GM18519 (cell line): Measurements from ENCODE around the gene AARS2.
A peak's percentile ranks its signal among the peaks of the same experiment; 100 is the strongest.
"Not testable (repeated sequence)": the region's sequence is repeated elsewhere in the genome, so short reads cannot be mapped to it uniquely, and the experiment has no call there.

Experiments
- ATAC-seq: cut with Tn5 transposase; IDR thresholded peaks from one replicate; pipeline ENCODE4 v1.9.1; 2021; ENCODE audit warnings: mild to moderate bottlenecking, moderate library complexity; ENCODE audit not compliant: unreplicated experiment, low FRiP score

AARS2 gene

DNA sequence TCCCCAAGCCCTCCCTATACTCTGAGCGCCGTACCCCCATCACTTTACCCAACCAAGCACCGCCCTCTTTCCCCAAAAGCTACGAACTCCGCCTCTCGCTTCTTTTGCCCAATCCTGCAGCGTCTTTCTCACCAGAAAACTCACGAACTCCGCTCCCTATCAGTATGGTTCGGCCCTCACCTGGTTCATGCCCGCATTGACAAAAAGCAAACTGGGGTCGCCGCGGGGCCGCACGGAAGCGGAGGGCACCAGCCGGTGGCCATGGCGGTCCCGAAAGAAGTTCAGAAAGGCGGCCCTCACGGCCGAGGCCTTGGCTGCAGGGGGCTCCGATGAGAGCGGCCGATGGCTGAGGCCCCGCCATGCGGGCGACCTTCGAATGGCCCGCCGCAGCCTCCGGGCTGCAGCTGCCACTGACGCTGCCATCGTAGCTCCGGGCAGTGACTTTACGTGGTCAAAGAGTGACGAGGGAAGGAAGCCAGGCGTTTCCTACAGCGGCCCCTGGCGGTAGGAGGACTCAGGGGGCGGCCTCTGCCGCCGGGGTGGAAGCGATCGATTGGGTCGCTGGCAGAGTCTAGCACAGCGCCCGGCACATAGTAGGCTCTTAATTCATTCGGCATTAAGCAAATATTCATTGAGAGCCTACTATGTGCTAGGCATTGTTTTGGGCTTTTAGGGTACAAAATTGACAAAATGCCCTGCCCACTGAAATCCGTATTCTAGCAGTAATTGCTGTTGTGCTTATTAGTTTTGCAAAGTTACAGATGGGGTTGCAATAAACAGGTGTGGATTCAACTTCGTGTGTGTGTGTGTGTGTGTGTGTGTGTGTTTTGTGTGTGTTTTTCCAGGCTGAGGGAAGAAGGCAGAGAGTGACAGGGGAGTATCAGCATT lies at the start of gene AARS2:
AARS2 (minus strand) TSS at position 447 of the 888 bp plus-strand sequence; CDS start at position 423, 24 bp downstream.
- ATAC-seq = peak; percentile 80

DNA sequence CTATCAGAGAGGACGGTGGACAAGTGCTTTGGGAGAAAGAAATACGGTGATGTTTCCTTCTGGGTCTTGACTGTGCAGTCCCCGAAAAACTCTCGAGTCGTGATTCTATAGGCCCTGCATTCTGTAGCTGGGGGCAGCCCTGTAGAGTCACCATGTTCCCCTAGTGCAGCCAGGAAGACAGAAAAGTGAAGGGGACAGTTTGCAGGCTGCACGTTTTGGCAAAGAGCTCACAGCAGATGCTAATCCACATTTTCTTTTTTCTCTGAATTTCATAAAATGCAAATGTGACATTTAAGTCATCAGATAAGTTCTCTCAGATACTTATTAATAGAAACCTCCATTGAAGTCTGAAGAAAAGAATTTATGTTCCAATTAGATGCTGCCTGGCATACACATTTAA lies 48.8 kb upstream of the AARS2 start:
- ATAC-seq = no peak

DNA sequence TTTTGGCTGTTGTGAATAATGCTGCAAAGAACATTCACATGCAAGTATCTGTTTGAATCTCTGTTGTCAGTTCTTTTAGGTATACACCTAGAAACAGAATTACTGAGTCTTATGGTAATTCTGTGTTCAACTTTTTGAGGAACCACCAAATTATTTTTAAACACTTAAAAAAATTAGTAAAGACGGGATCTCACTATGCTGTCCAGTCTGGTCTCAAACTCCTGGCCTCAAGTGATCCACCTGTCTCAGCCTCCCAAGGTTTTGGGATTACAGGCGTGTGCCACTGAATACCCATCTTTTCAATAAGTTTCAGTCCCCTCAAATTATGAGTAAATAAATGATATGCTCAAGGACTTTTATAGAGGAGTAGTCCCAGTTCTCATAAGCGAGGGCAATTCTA lies 46.8 kb upstream of the AARS2 start:
- ATAC-seq = no peak

DNA sequence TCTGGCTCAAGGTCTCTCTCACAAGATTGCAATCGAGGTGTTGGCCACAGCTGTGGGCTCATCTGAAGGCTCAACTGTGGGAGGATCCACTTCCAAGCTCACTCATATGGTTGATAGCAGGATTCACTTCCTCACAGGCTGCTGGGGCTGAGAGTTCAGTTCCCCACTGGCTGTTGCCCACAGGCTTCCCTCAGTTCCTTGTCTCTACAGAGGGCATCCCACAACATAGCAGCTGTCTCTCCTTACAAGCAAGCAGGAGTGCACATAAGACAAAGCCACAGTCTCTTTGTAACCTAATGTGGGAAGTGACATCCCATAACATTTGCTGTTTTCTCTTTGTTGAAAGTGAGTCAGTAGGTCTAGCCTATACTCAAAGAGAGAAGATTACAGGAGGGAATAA lies 43.3 kb upstream of the AARS2 start:
- no peak for ATAC-seq

DNA sequence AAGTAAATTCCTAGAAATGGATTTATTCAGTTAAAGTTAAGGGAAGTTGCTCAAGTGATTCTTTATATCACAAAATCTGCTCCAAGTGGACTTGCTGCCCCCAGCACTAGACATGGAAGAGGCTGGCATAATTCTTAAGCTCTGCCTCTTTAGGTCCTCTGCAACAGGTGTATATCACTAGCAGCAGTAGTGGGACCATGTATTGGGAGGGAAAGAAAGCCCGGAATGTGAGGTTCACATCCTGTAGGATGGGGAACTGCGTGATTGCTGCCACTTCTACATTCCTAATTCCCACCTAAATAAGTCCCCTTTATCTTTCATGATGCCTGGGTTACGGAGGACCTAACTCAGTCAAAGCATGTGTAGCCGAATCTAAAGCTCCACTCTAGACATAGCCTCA lies 42.5 kb upstream of the AARS2 start:
- ATAC-seq = no peak

DNA sequence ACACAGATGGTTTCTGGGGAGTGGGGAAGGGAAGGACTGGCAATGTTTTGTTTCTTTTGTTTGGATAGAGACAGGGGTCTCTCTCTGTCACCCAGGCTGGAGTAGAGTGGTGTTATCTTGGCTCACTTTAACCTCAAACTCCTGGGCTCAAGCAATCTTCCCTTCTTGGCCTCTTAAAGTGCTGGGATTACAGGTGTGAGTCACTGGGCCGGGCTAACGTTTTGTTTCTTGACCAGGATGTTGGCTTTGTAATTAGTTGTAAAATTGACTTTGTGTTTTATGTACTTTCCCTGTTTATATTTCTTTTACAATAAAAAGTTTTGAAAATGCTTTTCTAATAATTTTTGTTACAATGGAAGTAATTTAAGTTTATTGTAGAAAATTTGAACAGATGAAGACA lies 40.2 kb upstream of the AARS2 start:
- no peak for ATAC-seq

DNA sequence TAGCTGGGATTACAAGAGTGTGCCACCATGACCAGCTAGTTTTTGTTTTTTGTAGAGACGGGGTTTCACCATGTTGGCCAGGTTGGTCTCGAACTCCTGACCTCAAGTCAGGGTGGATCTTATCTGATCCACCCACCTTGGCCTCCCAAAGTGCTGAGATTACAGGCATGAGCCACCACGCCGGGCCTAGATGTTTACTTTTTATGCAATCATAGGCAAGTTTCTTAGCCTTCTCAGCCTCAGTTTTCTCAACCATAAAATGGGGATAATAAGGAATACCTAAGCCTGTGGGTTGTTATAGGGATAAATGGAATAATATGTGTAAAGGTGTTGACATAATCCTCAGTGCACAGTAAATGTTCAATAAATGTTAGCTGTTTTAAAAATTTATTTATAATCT lies 39.1 kb upstream of the AARS2 start:
- ATAC-seq = no peak

DNA sequence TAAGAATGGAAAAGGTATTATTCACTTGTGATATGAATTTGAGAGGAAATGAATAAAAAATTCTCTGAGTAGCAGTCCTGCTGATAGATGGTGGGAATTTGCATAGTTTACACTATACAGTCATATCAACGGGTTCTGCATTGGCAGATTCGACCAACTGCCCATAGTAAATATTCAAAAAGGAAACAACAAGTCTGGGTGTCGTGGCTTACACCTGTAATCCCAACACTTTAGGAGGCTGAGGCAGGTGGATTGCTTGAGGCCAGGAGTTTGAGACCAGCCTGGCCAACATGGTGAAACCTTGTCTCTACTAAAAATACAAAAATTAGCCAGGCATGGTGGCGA lies 37.5 kb upstream of the AARS2 start:
- not testable (repeated sequence) for ATAC-seq

DNA sequence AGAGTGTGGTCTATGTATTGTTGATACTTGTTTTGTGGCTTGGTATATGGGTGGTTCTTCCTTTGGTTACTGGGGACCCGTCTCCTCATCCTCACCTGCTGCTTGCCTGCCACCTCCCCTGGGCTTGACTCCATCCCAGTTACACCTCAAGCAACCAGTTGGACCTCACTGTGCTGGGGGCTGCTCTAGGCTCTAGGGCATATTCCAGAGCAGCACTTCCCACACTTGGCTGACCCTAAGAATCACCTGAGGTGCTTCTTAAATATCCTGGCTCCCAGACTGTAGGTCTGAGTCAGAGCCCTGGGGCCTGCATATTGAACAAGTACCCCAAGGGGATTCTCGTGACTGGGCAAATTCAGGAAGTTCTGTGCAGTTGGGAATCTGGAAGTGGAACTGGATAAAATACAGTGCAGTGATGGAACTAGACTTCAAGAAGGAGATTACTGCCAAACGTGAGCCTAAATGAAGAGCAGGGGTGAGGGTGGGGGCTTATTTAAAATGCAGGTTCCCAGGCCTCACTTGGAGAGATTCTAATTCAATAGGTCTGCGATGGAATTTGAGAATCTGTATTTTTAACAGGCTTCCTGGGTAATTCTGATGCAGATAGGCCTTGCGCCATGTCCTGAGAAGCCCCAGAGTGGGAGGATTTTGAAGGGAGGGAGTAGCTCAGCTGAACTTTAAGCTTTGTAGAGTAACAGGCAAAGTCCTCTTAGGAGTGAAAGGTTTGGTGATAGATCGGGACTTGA lies 36.9 kb upstream of the AARS2 start:
- no peak for ATAC-seq

DNA sequence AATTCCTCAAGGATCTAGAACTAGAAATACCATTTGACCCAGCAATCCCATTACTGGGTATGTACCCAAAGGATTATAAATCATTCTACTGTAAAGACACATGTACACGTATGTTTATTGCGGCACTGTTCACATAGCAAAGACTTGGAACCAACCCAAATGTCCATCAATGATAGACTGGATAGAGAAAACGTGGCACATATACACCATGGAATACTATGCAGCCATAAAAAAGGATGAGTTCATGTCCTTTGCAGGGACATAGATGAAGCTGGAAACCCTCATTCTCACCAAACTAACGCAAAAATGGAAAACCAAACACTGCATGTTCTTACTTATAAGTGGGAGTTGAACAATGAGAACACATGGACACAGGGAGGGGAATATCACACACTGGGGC lies 33.7 kb upstream of the AARS2 start:
- ATAC-seq = not testable (repeated sequence)

DNA sequence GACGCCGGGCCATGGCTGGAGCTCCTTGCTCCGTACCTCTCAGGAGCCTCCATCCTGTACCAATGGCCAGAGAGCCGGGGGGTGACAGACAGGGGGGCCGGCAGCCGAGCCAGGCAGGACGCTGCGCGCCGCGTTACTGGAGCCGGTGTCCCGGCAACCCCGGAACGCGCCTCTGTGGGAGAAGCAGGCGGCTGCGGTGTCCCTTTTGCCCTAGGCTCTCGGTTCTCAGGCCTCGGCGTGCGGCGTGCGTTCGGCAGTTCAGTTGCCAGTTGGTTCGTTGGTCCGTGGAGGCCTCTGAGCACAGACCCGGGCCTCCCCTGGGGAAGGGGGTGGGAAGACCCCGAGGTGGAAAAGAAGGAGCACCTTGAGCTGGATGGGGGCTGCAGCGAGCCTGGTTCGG lies 29.3 kb upstream of the AARS2 start, which contains the start of gene SPATS1:
SPATS1 (plus strand) TSS at position 162 of the 400 bp plus-strand sequence. CDS start 446 bp downstream, outside the sequence.
- ATAC-seq = no peak

DNA sequence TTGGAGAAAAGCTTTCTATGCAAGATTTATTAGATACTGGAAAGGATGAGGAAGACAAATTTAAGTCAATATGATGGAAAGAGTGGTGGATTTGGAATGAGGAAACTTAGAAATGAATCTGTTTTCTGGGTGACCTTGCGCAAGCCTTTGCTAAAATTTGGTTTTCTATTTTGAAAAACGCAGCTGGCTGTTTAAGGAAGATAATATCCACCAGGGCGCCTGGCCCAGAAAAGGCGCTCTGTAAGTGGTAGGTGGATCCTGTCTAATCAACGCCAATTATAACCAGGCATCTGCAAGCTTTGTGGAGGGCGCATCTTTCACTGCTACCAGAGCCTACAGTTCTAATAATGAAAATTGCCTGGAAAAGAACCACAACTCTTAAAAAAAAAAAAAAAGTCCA lies 28.9 kb upstream of the AARS2 start:
- no peak for ATAC-seq

DNA sequence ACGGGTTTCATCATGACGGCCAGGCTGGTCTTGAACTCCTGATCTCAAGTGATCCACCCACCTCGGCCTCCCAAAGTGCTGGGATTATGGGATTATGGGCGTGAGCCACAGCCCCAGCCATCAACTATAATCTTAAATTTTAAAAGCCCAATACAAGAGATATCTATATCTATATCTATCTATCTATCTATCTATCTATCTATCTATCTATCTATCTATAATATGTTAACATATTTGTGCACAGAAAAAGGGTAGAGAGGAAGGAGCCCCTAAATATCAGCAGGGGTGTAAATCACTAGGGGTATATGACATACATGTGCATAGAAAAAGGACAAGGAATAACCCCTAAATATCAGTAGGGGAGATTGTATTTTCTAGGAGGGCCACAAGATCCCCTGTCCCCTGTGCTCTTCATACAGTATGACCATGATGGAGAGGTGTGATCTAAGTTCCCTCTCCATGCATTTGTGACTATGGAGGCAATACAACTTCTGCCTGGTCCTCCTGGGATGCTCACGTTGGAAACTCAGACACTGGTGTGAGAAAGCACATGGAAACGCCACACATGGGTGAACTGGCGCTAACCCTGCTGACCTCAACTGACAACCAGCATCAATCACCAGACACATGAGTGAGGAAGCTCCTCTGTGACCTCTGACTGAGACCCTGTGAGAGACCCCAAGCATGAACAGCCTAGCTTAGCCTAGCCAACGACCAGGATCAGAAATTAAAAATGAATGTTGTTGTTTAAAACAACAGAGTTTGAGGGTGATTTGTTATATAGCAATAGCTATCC lies 28.1 kb upstream of the AARS2 start:
- no peak for ATAC-seq

DNA sequence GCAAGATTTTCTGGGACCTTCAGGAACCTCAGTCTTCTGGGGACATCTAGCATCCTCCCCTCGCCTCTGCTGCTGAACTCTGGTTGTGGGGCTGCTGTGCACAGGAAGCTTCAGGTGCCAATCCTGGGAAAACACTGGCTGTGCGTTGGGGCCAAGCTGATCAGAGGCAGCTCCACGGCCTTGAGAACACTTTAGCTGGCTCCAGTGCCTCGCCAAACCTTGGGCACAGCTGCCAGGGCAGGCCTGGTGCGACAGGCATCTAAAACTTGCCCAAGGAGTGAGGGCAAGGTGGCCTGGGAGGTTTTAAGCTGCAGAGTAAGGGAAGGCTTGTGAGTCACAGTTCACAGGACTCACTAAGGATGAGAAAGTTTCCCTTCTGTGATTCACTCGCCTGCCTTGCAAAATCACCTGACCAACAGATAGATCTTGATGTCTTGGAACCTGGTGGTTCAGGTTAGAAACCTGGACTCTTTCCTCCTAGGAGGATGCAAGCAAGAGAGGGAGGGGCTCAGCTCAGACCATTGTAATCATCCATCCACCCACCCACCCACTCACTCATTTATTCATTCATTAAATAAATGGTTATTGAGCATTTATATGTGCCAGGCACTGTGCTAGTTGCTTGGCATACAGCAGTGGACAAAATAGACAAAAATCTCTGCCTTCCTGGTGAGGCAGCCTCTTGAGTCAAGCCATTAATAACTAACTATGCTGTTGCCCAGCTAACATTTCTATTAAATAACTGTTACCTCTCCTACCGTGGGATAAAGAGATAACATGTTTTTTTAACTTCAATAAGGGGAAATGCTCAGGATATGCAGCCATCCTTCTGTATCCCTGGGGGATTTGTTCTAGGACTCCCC lies 26.8 kb upstream of the AARS2 start:
- no peak for ATAC-seq

DNA sequence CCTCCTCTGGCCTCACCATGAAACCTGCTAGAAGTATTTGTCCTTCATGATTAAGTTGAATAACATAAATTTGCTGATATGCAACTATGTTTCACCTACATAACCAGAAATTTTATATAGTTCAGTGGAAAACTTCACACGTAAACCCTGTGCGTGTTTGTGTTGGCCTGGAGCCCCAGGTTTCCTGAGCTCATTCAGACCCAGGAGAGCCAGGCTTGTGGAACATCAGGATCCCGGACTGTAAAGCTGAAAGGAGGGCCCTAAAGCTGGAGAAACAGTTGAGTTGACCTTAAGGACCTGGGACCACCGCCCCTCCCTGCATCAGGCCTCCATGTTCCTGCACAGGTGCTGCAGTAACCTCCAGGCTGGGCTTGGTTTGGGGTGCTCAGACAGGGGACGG lies 26.2 kb upstream of the AARS2 start:
- no peak for ATAC-seq

DNA sequence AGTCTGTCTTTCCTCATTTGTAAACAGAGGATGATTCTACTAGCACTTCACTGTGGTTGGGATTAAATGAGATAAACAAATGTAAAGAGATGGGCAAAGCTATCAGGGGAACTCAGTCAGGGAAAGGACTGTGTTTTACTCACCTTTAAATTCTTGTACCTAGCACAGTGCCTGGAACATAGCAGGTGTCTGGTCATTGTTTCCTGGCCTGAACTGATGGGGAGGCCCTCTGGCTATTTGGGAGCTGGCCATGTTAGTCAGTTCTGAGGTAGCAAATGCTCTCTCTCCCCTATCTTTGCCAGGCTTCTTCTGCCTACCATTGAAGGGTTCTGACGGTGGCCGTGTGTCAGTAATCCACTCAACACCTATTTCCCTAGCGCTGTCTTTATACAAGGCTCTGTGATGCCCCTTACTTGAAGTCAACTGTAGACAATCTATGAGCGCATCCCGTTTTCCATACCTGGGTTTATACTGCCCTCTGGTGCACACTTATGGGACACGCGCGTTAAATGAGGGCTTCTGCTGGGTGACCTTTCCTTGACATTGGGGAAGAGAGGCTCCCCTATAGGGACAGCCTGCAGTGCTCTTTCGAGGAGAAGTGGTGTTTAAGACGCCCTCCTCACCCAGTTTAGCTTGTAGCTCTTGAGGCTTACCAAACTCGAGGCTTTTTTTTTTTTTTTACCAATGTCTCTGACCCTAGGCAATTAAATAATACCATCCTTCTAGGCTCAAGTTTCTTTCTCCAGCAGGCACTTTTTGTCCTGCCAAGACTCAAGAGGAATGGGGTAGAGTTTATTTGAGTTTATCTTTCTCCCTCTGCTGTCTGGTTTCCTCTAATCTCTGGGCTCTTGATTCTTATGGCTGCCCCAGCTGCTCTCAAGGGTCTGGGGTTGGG lies 25.3 kb upstream of the AARS2 start:
- no peak for ATAC-seq

DNA sequence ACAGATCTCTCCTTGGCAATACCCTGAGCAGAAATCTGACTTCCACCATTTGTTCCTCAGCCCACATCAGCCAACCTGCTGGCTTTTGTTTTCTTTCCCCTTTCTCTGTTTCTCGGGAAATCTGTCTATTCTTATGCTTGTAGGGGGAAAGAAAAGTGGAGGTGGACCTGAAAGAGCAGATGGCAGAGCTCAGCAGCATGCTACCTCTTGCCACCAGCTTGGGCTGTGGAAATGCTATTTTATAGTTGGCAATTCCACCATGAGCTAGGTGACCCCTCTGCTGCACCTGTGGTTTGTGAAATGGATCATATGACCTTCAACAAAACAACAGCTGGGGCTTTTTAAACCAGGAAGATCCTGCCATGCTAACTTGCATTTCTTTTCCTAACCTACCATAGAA lies 22.5 kb upstream of the AARS2 start:
- ATAC-seq = no peak

DNA sequence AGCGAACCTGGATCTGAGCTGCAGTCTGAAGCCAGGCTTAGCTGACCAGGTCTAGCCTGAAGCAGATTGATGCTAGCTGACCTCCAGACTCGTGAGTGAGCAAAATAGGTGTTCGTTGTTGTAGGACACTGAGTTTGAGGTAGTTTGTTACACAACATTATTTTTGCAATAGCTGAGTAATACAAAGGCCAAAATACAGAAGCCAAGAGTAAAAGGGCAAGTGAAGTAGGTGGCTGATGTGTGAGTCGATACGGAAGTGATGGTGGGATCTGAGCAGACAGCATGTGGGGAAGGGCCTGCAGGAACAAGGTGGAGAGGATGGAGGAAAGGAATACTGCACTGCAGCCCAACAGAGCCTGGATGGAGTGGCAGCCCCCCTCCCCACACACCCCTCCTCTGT lies 20.8 kb upstream of the AARS2 start:
- ATAC-seq = no peak

DNA sequence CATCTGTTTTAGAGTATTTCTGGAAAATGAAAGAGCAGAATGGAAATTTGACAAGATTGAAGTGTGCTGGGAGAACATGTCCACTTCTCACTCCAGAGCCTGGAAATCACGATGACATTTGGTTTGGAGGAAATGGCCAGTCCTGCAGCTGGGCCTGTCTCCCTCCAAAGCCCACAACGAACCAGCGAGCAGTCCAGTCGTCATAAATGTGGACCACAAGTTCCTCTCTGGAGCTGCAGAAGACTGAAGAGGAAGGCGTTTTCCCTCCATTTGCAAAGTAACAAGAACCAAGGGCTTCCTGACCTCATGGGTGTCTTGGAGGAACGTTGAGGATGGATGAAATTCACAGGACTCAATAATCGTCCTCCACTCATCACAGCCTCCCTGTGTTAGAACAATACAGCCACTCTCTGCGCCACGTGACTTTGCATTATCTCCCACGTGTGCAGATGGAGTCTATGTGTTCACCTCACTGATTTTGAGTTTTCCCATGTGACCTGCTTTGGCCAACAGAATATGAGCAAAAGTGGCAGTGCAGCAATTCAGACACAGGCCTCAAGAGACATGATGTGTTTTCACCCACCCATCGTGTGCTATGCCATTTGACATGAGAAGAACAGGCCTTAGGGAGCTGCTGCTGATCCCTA lies 20.2 kb upstream of the AARS2 start:
- ATAC-seq = no peak
